Adrenal gland (tissue), 5 donors: ENCODE measurements around the gene TUBA3D.
"Not testable (repeated sequence)": the region's sequence is repeated elsewhere in the genome, so short reads cannot be mapped to it uniquely, and the experiment has no call there.

Source experiments
- CTCF ChIP-seq, 6 experiments: fragments of 450-650 bp in 4 of 6; fragments of 200-600 bp in 2 of 6; sonication (generic) in 1 of 6; IDR thresholded peaks; 1 replicate in 5 of 6; 2 replicates in 1 of 6; pipeline versions ENCODE4 v1.5.1 to v1.8.0; 2016 to 2021; ENCODE audit warnings: antibody characterized with exemption in 6 of 6, mild to moderate bottlenecking in 2 of 6, moderate library complexity in 1 of 6
- POLR2A ChIP-seq, 2 donors: fragments of 450-650 bp; IDR thresholded peaks; one replicate each; pipeline ENCODE4 v1.6.1; 2017; ENCODE audit warnings: antibody characterized with exemption in 2 of 2, mild to moderate bottlenecking in 2 of 2, moderate library complexity in 1 of 2
- donor health status: DM: no; HTN: no; CAD: no.

- TF ChIP-seq CTCF, POLR2A (IDR thresholded peaks at IDR 0.05): not testable (repeated sequence)
Measured at GRCh38 chr2:131525256-131525655, 49.3 kb downstream of the TUBA3D start.
